Testis (tissue), 2 donors: ENCODE measurements around the gene BTBD2.

Experiments used
- POLR2A ChIP-seq: fragments of 450-650 bp; IDR thresholded peaks from one replicate; pipeline ENCODE4 v1.6.1; 2017; ENCODE audit warnings: antibody characterized with exemption, mild to moderate bottlenecking, moderate library complexity
- TF ChIP-seq, protein P1 (sequence below), 3 experiments: fragments of 450-650 bp in 2 of 3; fragments of 200-600 bp in 1 of 3; sonication (generic) in 1 of 3; IDR thresholded peaks; one replicate each; pipeline ENCODE4 v1.5.1; 2016 to 2019; ENCODE audit warnings: antibody characterized with exemption in 3 of 3, mild to moderate bottlenecking in 2 of 3, moderate library complexity in 1 of 3

GRCh38 chr19:1942934-1943555 lies 72.5 kb downstream of the BTBD2 start:
- TF ChIP-seq, protein P1, sequence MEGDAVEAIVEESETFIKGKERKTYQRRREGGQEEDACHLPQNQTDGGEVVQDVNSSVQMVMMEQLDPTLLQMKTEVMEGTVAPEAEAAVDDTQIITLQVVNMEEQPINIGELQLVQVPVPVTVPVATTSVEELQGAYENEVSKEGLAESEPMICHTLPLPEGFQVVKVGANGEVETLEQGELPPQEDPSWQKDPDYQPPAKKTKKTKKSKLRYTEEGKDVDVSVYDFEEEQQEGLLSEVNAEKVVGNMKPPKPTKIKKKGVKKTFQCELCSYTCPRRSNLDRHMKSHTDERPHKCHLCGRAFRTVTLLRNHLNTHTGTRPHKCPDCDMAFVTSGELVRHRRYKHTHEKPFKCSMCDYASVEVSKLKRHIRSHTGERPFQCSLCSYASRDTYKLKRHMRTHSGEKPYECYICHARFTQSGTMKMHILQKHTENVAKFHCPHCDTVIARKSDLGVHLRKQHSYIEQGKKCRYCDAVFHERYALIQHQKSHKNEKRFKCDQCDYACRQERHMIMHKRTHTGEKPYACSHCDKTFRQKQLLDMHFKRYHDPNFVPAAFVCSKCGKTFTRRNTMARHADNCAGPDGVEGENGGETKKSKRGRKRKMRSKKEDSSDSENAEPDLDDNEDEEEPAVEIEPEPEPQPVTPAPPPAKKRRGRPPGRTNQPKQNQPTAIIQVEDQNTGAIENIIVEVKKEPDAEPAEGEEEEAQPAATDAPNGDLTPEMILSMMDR (IDR thresholded peaks at IDR 0.05) = no peak
- TF ChIP-seq POLR2A = no peak
